ENCODE results near the gene IRF8. TPM values are rescaled to one million over a fixed set of nuclear protein-coding genes. Genes with fewer than 3 reads are reported as not detected.

Gene IRF8
- total RNA-seq, 4 donors from 2014 or later: 1.4 to 13.0 (median 8.8) TPM; not detected in 1

DNA sequence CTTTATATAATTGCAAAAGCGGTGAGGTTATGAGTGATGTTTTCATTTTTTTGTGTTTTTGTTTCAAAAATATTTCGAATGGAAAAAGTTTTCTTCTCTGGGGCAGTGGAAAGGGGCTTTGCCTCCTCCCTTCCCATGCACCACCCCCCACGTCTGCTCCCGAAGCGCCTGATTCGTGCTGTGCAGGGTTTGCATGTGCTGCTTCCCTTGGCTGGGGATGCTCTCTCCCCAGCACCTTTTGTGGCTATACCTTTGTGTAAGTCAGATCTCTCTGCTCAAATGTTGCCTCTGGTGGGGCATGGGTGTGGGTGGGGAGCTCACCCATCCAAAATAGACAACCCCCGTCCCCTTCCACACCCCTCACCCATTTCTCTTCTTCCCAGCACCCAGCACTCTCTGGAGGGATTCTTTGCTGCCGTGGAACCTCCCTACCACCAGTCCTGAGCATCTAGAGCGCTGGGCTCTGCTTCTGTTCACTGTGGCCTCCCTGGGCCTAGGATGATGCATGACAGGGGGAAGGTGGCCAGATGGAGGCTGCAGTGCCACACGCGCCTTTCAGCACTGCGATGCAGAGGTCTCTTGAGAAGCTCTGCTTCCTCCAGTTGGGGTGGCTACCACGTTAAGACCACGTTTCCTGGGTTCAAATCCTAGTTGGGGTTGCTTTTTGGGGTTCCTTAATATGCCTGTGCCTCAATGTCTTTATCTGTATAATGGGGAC is 71.2 kb downstream of the IRF8 start:
- DNase-seq: no peak
- H3K27me3 ChIP-seq: peaks cover 0 to 47% (median 0%) of the 10 kb centered on the region in 4 donors
- H3K36me3 ChIP-seq: no peaks in the 10 kb centered on the region
- intact Hi-C loops (cut with DNase I): no loop called here
- H3K9me3 ChIP-seq: no peaks in the 10 kb centered on the region
- no peak overlapping the region for H3K4me3 ChIP-seq
- 75 to 87% methylated on average over 8 to 12 of the region's 14 CpGs for WGBS, 2 donors
- H3K4me1 ChIP-seq: no peaks in the 10 kb centered on the region
- no peak overlapping the region for H3K27ac ChIP-seq
- TF ChIP-seq POLR2A (IDR thresholded peaks at IDR 0.05): no peak
- no peak for TF ChIP-seq CTCF (IDR thresholded peaks at IDR 0.05)

DNA sequence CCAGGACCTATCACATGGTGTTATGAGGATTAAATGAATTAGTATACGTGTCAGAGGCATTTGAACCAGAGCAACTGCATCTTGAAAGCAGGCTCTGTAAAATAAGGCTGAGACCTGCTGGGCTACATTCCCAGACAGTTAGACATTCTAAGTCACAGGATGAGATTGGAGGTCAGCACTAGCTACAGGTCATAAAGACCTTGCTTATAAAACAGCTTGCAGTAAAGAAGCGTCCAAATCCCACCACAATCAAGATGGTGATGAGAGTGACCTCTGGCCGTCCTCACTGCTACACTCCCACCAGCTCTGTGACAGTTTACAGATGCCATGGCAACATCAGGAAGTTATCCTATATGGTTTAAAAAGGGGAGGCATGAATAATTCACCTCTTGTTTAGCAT is 71.8 kb downstream of the IRF8 start:
- intact Hi-C loops (cut with DNase I): no loop called here
- TF ChIP-seq CTCF (IDR thresholded peaks at IDR 0.05) (no peak), POLR2A (IDR thresholded peaks at IDR 0.05) (no peak)
- Histone ChIP-seq H3K9me3 (no peaks in the 10 kb centered on the region), H3K36me3 (no peaks in the 10 kb centered on the region), H3K27me3 (peaks cover 0 to 48% (median 0%) of the 10 kb centered on the region in 4 donors), H3K4me1 (no peaks in the 10 kb centered on the region), H3K4me3 (no peak overlapping the region), H3K27ac (no peak overlapping the region)
- WGBS, 2 donors: 66 to 74% methylated on average over 3 of the region's 3 CpGs
- DNase-seq: no peak

Small RNA genes within 50 kb of the gene (small RNA-seq; reads per million reads assigned to genes)
- 0 to 0.14 (median 0.04) reads per million in 4 donors for gene MIR6774

Other genes starting within 250 kb of the IRF8 start
- 10 to 100 TPM in 1 of 4 donors, 1 to 10 TPM in 3; 2.5 to 12.6 (median 6.7) TPM for gene GINS2, start 210.2 kb upstream of the IRF8 start, total RNA-seq
- gene C16orf74, start 148.1 kb upstream of the IRF8 start, total RNA-seq: 10 to 100 TPM in 1 of 4 donors, 1 to 10 TPM in 3; 3.8 to 24.8 (median 6.4) TPM
- gene EMC8, start 99.6 kb upstream of the IRF8 start, total RNA-seq: 10 to 100 TPM; 18.7 to 32.4 (median 23.9) TPM
- gene COX4I1, start 99.5 kb upstream of the IRF8 start, total RNA-seq: 100 to 1,000 TPM; 497 to 580 (median 549) TPM